ENCODE results near the gene SERPINB10.

DNA sequence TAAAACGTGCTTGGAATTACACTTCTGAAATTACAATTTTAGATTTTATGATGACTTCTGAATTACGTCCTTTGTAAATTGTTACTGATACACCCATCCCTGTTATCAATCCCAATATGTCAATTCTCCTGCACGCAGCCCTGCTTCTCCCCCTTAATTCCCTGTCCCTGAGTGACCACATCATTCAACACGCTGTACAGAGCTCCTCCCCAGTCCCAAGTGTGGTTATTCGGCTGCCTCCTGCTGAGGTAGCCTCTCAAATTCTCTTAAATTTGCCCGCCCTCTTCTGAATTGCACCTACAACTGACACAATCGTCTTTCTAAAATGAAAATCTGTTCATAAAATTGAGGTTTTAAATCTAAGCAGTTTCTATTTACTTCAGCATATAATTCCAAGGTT is 72.3 kb downstream of the SERPINB10 start:
- TF ChIP-seq, protein P1, sequence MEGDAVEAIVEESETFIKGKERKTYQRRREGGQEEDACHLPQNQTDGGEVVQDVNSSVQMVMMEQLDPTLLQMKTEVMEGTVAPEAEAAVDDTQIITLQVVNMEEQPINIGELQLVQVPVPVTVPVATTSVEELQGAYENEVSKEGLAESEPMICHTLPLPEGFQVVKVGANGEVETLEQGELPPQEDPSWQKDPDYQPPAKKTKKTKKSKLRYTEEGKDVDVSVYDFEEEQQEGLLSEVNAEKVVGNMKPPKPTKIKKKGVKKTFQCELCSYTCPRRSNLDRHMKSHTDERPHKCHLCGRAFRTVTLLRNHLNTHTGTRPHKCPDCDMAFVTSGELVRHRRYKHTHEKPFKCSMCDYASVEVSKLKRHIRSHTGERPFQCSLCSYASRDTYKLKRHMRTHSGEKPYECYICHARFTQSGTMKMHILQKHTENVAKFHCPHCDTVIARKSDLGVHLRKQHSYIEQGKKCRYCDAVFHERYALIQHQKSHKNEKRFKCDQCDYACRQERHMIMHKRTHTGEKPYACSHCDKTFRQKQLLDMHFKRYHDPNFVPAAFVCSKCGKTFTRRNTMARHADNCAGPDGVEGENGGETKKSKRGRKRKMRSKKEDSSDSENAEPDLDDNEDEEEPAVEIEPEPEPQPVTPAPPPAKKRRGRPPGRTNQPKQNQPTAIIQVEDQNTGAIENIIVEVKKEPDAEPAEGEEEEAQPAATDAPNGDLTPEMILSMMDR (IDR thresholded peaks at IDR 0.05; ENCODE audit: low read length), result no peak
- TF ChIP-seq EZH2 (IDR thresholded peaks at IDR 0.05; ENCODE audit: borderline replicate concordance, low read length), result no peak

Data from OCI-LY1 (cell line).